ENCODE measurements around the gene SOD2.
A peak's percentile ranks its signal among the peaks of the same experiment; 100 is the strongest.

Gene SOD2

GRCh38 chr6:159726918-159727716, 34.1 kb upstream of the SOD2 start, which contains the start of gene WTAP (continued):
- TF ChIP-seq ZNF366 (tag by site-specific recombination; conservative IDR thresholded peaks at IDR 0.05), result peak; percentile 68
- no peak for TF ChIP-seq ZNF138 (tag by site-specific recombination; IDR thresholded peaks at IDR 0.05; ENCODE audit: borderline replicate concordance)
- no peak for TF ChIP-seq ZNF624 (tag by site-specific recombination; IDR thresholded peaks at IDR 0.05)
- 0 out of 2 replicates have a peak, but pooled peaks have one; percentile 24 for TF ChIP-seq ZNF677 (tag by site-specific recombination; IDR thresholded peaks at IDR 0.05)
- TF ChIP-seq ZNF518A (tag by site-specific recombination; conservative IDR thresholded peaks at IDR 0.05; ENCODE audit: low read depth), result peak; percentile 69
- no peak; the same call in 1 of the 2 replicates for TF ChIP-seq ZNF10 (tag by site-specific recombination; IDR thresholded peaks at IDR 0.05)
- no peak; the same call in 1 of the 2 replicates for TF ChIP-seq PRDM2 (tag by site-specific recombination; IDR thresholded peaks at IDR 0.05; ENCODE audit: borderline replicate concordance)
- TF ChIP-seq WT1 (tag by site-specific recombination; IDR thresholded peaks at IDR 0.05), result peak; percentile 78
- no peak for TF ChIP-seq ZNF132 (tag by site-specific recombination; IDR thresholded peaks at IDR 0.05; ENCODE audit: borderline replicate concordance)
- TF ChIP-seq ZNF791 (tag by site-specific recombination; IDR thresholded peaks at IDR 0.05), result no peak
- peak; percentile 97 for TF ChIP-seq ZNF639 (tag by site-specific recombination; IDR thresholded peaks at IDR 0.05)
- no peak for TF ChIP-seq ZNF837 (tag by site-specific recombination; IDR thresholded peaks at IDR 0.05)
- TF ChIP-seq ZBTB8A (tag by site-specific recombination; IDR thresholded peaks at IDR 0.05), result peak; percentile 79
- TF ChIP-seq REPIN1 (tag by site-specific recombination; IDR thresholded peaks at IDR 0.05; ENCODE audit: low read depth), result peak; percentile 88; the same call in 1 of the 2 replicates
- no peak for TF ChIP-seq ZNF169 (tag by site-specific recombination; IDR thresholded peaks at IDR 0.05)
- TF ChIP-seq ZNF704 (tag by site-specific recombination; IDR thresholded peaks at IDR 0.05), result no peak
- peak; percentile 93 for TF ChIP-seq KLF9 (tag by site-specific recombination; IDR thresholded peaks at IDR 0.05; ENCODE audit: low read depth)
- no peak for TF ChIP-seq ZNF521 (tag by site-specific recombination; IDR thresholded peaks at IDR 0.05)
- TF ChIP-seq ZNF555 (tag by site-specific recombination; conservative IDR thresholded peaks at IDR 0.05), result no peak
- peak; percentile 82 for TF ChIP-seq EGR2 (tag by site-specific recombination; IDR thresholded peaks at IDR 0.05; ENCODE audit: low read depth)
- peak; percentile 52; the same call in 1 of the 2 replicates for TF ChIP-seq ZBTB1 (tag by site-specific recombination; IDR thresholded peaks at IDR 0.05)
- no peak for TF ChIP-seq ZNF449 (tag by site-specific recombination; IDR thresholded peaks at IDR 0.05)
- TF ChIP-seq ZNF585B (tag by site-specific recombination; IDR thresholded peaks at IDR 0.05), result no peak
- TF ChIP-seq ZNF16 (tag by site-specific recombination; IDR thresholded peaks at IDR 0.05; ENCODE audit: low read depth), result no peak
- TF ChIP-seq ZNF658 (tag by site-specific recombination; IDR thresholded peaks at IDR 0.05), result no peak
